NCI-H146 (cell line): ENCODE measurements around the gene CDC14A.

ENCODE experiments used
- DNase-seq: peaks from one replicate; lab custom pipeline; 2025; lab: John Stamatoyannopoulos, UW

CDC14A gene

GRCh38 chr1:100449477-100449876 lies 97.2 kb downstream of the CDC14A start:
- no peak for DNase-seq

GRCh38 chr1:100452641-100453040 lies 100.3 kb downstream of the CDC14A start:
- DNase-seq = no peak

GRCh38 chr1:100455478-100456072 lies 103.3 kb downstream of the CDC14A start:
- peak; percentile 5 for DNase-seq

GRCh38 chr1:100456880-100457279 lies 104.6 kb downstream of the CDC14A start:
- DNase-seq = no peak

GRCh38 chr1:100457683-100458082 lies 105.4 kb downstream of the CDC14A start:
- no peak for DNase-seq

GRCh38 chr1:100458661-100459357 lies 106.5 kb downstream of the CDC14A start:
- no peak for DNase-seq

GRCh38 chr1:100459358-100460114 lies 107.2 kb downstream of the CDC14A start:
- DNase-seq = peak; percentile 64

GRCh38 chr1:100461222-100461621 lies 108.9 kb downstream of the CDC14A start:
- peak; percentile 24 for DNase-seq

- DNase-seq = no peak
Observed at GRCh38 chr1:100462326-100463025, 110.2 kb downstream of the CDC14A start.

GRCh38 chr1:100463791-100464424 lies 111.6 kb downstream of the CDC14A start:
- DNase-seq = peak; percentile 62

- no peak for DNase-seq
Observed at GRCh38 chr1:100469578-100469977, 117.3 kb downstream of the CDC14A start.

- no peak for DNase-seq
Observed at GRCh38 chr1:100474834-100475233, 122.5 kb downstream of the CDC14A start.

GRCh38 chr1:100476735-100477290 lies 124.5 kb downstream of the CDC14A start:
- no peak for DNase-seq

- DNase-seq = no peak
Observed at GRCh38 chr1:100478816-100479215, 126.5 kb downstream of the CDC14A start.

- DNase-seq = no peak
Observed at GRCh38 chr1:100479620-100480338, 127.5 kb downstream of the CDC14A start.

GRCh38 chr1:100481303-100481702 lies 129.0 kb downstream of the CDC14A start:
- no peak for DNase-seq

- no peak for DNase-seq
Observed at GRCh38 chr1:100482167-100482566, 129.9 kb downstream of the CDC14A start.

- DNase-seq = no peak
Observed at GRCh38 chr1:100482748-100483147, 130.4 kb downstream of the CDC14A start.

- DNase-seq = no peak
Observed at GRCh38 chr1:100483230-100483629, 130.9 kb downstream of the CDC14A start.

GRCh38 chr1:100485855-100486258 lies 133.6 kb downstream of the CDC14A start:
- peak; percentile 5 for DNase-seq
